Measurements from ENCODE around the gene N4BP2L1. TPM values are rescaled to one million over a fixed set of nuclear protein-coding genes. Genes with fewer than 3 reads are reported as not detected.
A peak's percentile ranks its signal among the peaks of the same experiment; 100 is the strongest.

N4BP2L1 gene
- total RNA-seq, 1 donor, result 13.2 TPM

DNA sequence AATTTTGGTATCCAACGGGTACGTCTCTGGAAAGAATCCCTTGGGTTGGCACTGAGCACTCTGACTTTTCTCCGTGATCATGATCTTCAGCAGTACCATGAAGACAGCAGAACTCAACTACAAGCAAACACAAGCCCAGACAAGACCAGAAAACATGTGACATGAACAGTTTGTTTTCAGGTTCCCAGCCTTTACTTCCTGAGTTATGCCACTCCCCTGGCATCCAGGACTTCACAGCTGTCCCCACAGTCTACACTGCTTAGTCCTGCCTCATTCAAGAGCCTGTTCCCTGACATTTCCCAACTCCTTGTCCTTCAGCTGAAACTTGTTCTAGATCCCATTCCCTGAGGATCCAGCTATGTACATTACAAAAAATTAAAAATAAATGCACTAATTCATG is 4.9 kb upstream of the N4BP2L1 start:
- DNase-seq (ENCODE audit: low read depth in 2 of 3, low spot score in 2 of 3), result no peak

DNA sequence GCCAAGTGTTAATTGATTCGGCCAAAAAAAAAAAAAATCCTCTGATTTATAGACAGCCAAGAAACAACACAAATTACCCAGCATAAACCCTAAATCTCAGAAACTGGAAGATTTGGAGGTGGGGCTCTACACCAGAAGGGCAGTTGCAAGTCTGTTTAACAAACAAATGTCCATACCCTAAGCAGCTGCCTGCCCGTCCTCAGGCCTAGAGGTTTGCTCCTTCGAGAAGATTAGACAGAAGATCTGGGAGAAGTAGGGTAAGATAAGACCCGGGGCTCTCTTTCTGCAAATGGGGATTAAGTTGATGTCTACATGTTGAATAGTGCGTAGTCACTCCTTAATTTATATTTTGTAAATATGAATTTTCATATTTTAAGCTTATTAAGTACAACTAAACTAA is 3.4 kb upstream of the N4BP2L1 start:
- no peak for DNase-seq (ENCODE audit: low read depth in 2 of 3, low spot score in 2 of 3)

DNA sequence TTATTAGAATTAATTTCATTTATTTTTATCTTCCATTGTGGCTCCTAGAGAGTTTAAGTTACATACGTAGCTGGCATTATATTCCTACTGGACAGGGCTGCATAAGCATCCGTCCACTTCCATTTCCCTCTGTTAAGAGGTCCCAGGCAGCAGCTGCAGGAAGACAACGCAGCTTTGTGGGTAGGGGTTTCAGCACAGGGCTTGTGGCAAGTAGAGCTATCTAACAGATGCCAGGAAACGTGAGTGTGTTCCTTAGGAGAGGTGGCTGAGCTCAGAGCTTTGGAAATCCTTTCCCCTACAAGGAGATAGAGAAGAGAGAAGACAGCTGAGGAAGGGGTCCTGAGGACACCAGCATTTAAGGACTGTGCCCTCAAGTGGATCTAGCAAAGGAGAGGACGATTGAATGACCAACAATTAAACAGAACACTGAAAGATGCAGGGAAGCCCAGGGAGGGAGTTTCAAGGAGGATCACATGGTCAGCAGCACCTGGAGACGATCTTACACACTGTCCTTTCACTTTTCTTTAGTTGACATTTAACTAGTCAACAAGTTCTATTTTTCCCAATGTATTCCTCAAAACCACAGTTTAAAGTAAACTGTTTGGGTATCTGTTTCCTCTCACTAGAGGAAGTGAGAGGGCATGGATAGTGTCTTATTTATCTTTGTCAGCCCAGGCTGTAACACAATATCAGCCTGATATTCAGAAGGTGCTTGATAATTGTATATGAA is 2.3 kb upstream of the N4BP2L1 start:
- DNase-seq (ENCODE audit: low read depth in 2 of 3, low spot score in 2 of 3), result peak in 2 of 3 donors; percentile 33 to 59

DNA sequence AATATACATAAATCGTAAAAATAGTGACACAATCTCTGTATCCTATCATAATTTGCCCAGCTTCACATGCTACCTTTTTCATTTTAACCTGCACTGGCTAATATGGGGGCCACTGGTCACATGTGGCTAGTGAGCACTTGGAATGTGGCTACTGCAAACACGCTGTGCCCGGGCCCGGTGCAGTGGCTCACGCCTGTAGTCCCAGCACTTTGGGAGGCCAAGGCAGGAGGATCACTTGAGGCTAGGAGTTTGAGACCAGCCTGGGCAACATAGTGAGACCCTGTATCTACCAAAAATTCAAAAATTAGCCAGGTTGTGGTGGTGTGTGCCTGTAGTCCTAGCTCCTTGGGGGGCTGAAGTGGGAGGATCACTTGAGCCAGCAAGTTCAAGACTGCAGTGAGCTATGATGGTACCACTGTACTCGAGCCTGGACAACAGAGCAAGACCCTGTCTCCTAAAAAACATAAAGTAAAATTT is 1.5 kb upstream of the N4BP2L1 start:
- no peak for DNase-seq (ENCODE audit: low read depth in 2 of 3, low spot score in 2 of 3)

DNA sequence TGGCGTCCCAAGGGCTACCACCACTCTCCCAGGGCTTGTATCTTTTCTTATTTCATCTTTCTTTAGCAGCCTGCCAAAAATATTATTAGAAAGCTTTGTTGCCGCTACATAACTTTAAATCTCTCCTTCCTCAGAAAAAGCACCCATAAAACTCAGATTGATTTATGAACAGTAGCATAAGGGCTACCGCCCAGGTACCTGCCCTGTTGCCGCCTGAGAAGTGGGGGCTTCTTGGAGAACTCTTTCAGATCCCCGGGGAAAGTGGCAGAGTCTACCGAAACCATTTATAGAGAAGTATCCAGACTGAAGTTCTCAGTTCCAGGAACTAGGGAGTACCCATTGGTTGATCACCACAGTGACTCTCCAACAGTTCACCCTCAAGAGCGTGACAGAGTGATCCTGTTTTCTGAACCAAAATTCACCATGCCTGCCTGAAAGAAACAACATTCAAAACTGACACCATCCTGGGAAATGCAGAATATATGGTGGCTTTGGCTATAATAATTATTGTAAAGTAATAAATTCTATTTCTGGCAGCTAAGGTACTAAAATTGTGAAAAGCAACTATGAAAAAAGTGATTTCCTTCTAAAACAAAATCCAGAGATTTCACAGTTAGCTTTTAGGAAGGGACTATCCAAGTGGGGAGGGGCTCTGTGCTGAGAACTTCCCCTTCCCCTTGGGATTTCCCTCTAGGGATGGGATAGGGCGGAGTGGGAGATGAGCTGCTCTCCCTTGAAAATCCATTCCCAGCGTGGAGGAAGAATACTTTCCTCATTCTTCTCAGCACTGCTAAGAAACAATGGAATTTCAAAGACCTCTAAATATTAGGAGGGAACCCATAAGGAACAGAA is 877 bp upstream of the N4BP2L1 start:
- peak in 2 of 3 donors; percentile 29 to 32 for DNase-seq (ENCODE audit: low read depth in 2 of 3, low spot score in 2 of 3)

DNA sequence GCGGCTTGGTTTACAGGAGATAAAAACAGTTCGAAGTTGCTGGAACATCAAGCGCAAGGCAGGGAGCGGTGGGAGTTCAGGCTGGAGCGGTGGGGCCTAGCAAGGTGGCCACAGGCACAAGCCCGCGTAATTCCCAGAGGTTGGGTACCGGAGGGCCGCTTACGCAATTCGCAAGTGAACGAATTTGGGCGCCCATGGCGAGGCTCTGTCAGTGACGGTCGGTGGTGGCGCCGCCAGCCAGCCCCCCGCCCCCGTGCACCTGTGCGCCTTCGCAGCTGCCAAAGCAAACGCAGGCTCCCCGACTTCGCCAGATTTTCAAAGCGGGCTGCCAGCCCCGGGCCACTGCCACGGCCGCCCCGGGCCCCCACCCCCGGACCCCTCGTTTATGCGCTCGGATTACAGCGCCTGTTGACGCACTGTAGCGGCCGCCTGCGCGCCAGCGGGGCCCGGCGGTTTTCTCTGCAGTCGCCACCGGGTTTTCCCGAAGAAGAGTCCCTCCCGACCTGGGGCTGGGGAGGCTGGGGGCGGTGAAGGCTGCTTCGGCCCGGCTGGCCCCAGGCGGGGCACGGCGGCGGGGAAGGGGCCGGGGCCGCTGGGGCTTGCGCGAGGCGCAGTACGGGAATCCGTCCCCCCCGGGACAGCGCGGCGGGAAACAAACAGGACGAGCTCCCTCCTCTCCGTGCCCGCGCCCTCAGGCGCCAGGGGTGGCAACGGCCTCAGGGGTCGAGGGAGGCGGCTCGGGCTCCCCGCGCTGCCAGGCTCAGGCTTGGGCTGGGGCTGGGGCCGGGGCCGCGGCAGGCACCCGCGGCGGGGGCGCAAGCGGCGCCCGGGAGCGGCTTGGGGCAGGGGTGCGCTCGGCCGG is 709 bp downstream of the N4BP2L1 start:
- peak; percentile 35 to 56 (median 37) for DNase-seq (ENCODE audit: low read depth in 2 of 3, low spot score in 2 of 3)

DNA sequence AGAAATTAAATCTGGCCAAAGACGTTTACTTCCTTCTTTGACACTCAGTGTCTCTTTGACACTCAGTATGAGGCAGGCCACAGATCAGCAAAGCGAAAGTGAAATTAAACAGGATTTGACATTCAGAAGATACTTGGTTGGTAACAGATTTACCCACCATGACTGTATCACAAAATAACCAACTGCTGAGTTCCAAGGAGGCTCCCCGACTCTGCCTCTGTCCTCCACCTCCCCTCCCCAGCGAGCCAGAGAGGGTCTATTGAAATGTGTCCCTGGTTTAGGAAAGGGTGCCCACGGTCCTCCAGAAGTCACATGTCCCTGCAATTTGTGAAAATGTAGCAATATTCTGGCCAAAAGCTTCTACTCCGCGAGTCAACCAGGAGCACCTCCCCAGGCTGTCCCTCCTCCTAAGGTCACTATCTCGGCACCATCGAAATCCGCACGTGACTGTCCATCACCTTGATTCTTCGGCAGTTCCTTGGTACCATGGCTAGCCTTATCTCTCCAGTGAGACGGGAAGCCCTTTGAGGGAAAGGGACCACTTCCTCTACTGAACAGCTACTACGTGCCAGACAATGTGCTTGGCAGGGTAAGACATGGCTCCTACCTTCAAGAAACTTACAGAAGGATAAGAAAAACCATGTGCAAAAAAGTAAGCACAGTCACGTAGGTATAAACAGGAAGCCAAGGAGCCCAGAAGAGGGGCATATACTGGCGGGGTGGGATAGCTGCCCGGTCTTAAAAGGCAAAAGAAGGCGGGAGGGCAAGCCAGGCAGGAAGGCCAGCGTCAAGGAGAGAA is 1.5 kb downstream of the N4BP2L1 start:
- DNase-seq (ENCODE audit: low read depth in 2 of 3, low spot score in 2 of 3), result peak; percentile 21 to 83 (median 74)

DNA sequence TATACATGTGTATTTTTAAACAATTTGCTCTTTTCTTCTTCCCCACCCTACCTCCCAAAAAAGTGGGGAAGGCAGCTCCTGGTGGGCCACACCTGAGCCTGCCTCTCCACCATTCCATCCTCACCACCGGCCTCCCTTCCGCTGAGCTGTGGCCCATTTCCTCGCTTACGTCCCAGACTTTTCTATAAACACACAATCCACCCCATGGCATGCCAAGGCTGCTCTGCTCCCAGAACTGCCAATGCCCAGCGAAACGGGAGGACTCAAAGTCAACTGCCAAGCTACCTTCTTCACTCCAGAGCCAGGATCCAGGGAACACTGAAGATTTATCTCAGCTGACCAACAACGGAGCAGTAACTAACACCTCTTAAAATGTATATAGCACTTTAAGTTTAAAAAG is 2.8 kb downstream of the N4BP2L1 start:
- no peak for DNase-seq (ENCODE audit: low read depth in 2 of 3, low spot score in 2 of 3)

DNA sequence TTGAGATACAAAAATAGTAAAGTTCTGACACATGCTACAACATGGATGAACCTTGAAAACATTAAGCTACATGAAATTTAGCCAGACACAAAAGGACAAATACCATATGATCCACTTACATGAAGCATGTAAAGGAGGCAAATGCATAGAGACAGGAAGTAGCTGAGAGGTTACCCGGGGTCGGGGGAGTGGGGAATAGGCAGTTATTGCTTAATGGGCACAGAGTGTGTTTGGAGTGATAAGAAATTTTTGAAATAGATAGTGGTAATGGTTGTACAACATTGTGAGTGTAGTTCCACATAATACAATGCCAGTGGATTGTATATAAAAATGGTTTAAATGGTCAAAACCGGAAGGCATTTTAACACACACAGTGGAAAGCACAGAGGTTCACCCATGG is 4.3 kb downstream of the N4BP2L1 start:
- DNase-seq (ENCODE audit: low read depth in 2 of 3, low spot score in 2 of 3), result peak in 2 of 3 donors; percentile 22 to 54

DNA sequence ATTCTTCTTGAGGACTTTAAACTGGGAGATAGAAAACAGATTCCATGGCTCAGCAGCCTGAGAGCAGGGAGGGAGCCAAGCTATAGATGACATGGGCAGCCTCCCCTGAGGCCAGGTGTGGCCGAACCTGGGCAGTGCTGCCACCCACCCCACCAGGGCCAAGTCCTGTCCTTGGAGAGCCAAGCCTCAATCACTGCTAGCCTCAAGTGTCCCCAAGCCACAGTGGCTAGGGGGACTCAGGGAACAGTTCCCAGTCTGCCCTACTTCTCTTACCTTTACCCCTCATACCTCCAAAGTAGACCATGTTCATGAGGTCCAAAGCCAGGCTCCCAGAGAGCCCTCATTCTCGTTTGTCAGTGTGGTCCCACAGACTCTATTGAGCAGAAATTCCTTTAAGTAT is 8.1 kb downstream of the N4BP2L1 start:
- no peak for DNase-seq (ENCODE audit: low read depth in 2 of 3, low spot score in 2 of 3)

DNA sequence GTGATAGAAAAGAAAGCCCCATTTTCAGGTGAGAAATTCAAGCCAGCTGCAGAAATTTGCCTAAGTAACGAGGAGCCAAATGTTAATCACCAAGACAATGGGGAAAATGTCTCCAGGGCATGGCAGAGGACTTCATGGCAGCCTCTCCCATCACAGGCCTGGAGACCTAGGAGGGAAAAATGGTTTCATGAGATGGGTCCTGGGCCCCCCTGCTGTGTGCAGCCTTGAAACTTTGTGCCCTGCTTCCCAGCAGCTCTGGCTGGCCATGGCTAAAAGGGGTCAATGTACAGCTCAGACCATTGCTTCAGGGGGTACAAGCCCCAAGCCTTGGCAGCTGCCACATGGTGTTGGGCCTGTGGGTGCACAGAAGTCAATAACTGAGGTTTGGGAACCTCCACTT is 9.9 kb downstream of the N4BP2L1 start:
- DNase-seq (ENCODE audit: low read depth in 2 of 3, low spot score in 2 of 3), result no peak

DNA sequence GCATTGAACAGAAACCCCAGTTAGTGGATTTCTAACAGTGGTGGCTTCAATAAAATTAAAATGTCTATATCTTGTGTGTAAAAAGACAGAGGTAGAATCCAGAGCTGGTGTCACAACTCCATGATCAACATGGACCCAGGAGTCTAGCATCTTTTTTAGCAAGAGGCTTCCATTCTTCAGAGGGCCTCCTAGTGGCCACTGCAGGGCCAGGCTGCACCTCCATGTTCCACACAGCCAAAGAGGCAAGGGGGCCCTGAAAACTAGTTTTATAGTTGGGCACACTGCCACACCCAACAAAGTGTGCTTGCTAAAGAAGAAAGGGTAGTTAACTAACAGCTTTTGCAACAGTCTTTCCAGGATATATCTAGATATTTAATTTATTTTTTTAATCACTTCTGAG is 12.9 kb downstream of the N4BP2L1 start:
- peak in 2 of 3 donors; percentile 25 to 39 for DNase-seq (ENCODE audit: low read depth in 2 of 3, low spot score in 2 of 3)

DNA sequence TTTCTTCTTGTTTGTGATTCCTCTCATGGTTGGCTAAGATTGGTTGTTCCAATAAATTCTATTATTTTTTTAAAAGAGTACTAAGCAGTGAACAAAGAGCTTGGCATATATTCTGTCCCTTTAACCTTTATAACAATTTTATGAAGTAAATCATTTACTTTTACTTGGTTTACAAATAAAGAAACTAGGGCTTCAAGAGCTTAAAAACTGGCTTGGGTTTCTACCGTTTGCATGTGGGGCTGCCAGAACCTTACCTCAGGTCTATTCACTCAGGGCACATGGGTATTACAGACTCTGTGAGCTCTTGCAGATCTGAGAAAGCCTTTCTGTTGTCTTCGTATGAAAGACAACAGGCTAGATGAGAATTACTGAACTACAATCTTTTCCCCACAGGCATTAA is 13.3 kb downstream of the N4BP2L1 start:
- no peak for DNase-seq (ENCODE audit: low read depth in 2 of 3, low spot score in 2 of 3)

DNA sequence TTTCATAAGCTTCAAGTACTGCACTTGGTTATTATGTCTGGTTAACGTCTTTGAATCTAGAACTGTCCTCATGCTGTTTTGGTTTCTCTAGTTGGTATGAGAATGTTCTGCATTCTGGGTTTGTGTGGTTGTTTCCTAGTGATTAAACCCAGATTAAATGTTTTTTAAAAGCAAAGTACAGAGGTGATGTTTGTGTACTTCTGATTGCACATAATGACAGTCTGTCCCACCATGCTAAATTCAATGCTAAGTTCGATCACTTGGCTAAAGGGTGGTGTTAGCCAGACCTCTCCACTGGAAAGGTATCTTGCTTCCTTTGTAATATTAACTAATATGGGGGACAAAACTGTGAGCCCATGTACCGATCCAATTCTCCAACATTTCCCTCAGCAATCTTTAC is 14.6 kb downstream of the N4BP2L1 start:
- no peak for DNase-seq (ENCODE audit: low read depth in 2 of 3, low spot score in 2 of 3)

DNA sequence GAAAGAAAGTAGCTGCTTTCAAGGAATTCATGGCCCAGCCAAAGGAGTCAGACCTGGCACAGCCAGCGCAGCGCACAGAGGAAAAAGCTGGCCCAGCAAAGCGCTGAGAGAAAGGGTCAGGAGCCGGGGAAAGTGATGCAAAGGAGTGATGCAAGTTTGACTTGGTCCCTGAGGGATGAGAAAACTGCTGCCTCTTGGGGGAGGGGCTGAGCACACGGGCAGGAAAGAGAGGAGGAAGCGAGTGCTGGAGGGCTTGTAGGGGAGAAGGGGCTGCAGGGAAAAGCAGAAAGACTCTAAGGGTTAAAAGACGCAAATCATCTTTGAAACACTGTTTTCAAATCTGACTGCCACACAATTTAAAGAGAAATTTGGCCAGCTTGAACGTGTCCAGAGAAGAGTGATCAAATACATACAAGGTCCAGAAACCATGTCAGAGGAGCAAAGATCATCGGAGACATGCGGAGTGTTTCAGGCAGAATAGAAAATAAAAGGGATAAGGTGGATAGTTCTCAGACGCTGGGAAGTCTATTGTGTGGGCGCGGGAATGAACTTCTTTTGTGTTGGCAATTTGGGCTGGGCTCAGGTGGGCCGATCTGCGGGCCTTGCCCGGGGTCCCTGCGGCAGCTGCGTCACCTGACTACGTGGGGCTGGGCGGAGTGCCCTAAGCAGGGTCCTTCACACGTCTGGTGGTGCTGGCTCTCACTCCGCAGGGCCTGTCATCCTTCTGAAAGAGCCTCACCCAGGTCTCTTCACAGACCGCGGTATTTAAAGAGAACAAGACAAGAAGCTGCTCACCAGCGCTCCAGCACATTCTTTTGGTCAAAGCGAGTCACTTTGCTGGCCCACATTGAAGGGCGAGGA is 18.1 kb downstream of the N4BP2L1 start:
- DNase-seq (ENCODE audit: low read depth in 2 of 3, low spot score in 2 of 3), result peak in 1 of 3 donors; percentile 12

DNA sequence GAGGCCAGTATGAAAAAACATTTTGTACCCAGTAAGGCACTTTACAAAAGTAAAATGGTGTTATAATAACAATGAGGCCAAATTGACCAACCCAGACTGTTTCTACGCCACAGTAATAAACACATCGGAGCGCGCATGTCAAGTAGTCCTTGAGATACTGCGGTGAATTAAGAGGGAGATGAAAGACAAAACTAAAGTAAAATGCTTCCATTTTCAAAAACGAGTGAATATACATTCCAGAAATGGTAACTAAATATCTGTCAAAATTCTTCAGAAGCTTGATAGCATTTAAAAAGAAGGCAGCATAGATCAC is 19.0 kb downstream of the N4BP2L1 start:
- DNase-seq (ENCODE audit: low read depth in 2 of 3, low spot score in 2 of 3), result no peak

DNA sequence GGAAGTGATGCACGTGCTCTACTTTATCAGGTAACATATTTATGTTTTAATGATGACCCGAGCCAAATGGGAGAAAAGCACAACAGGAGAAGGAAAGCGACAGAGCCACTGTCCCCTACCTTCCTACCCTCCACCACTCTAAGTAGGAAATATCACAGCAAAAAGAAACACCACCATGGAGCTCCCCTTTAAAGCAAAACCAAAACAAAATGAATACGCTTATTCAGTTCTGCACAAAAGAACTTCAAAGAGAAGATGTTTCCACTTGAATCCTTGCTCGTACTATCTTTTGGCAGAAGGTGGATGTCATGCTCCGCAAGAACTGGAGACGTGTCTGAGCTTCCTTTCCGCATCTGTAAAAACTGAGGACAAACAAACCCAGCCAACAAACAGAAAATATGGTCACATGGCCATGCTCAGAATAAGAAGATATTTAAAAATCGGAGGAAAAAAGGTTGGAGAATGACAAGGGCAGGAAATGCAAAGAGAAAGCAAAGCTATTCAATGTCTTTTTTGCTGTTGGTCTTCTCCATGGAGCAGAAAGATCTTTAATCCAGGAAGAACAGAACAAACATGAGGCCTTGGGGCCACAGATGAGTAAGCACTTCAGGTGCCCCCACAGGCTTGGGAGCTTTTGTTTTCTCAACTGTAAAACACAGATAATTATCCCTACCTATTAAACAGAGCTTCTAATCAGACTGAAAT is 19.5 kb downstream of the N4BP2L1 start:
- no peak for DNase-seq (ENCODE audit: low read depth in 2 of 3, low spot score in 2 of 3)

DNA sequence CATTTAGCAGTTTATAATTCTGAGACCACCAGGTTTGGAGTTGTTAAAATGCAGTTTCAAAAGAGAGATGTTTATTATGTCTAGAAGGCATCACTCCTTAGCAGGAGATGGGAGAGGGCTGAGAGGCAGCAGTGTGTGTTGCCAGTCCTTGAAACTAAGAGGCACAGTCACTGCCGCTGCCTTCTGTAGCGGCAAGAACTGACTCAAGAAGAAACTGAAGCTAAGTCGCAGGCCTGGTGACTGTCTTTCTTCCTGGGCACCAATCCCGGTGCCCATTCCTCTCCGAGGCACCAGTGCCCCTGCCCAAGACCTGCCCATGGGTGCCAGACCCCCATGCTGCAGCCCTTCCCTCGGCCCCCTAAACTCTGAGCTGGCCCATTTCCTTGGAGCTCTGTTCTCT is 20.1 kb downstream of the N4BP2L1 start:
- DNase-seq (ENCODE audit: low read depth in 2 of 3, low spot score in 2 of 3), result no peak

DNA sequence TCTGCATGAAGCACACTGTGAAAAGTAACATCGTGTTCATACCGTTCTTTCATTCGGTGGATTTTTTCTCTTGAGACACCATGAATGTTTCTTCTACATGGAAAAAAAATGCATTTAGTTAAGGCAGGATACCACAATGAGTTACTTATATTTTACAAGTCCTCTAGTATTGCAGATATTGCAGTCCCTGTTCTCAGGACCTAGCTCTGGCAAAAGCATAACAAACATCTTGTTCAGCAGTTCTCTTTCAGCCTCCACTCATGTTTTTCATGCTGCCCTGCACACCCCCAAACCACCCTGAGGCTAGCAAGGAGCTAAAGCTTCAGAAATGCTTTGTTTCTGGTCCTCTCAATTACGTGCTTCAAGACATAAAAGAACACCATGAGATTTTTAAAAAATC is 24.8 kb downstream of the N4BP2L1 start:
- no peak for DNase-seq (ENCODE audit: low read depth in 2 of 3, low spot score in 2 of 3)
